K562 (cell line): ENCODE measurements around the gene NKD1.

Experiments used
- CBFB ChIP-seq: sonication (generic); formaldehyde crosslinking; IDR thresholded peaks from 2 replicates; pipeline ENCODE4 v1.4.0; 2020; ENCODE audit warnings: mild to moderate bottlenecking, missing genetic modification reagents
- CTCF ChIP-seq, 3 experiments: IDR thresholded peaks in 2 of 3; conservative IDR thresholded peaks in 1 of 3; 2 replicates each; pipeline ENCODE4 v1.5.1; 2011 to 2012; ENCODE audit warnings: low read length in 3 of 3, mild to moderate bottlenecking in 3 of 3, control low read depth in 2 of 3, improper control_type of control experiment in 1 of 3, inconsistent platforms in 1 of 3, low read depth in 1 of 3, mixed read lengths in 1 of 3, moderate library complexity in 1 of 3; ENCODE audit not compliant: insufficient read depth in 2 of 3
- FOXA3 ChIP-seq, 2 experiments: fragments of 450-650 bp in 1 of 2; sonication (generic) in 1 of 2; formaldehyde crosslinking; IDR thresholded peaks in 1 of 2; conservative IDR thresholded peaks in 1 of 2; 2 replicates each; pipeline versions ENCODE4 v1.4.0 to v1.8.0; 2020 to 2022; ENCODE audit warnings: mild to moderate bottlenecking in 2 of 2, missing genetic modification reagents in 1 of 2
- IFI16 ChIP-seq: fragments of 250-450 bp; sonication (Bioruptor Pico); IDR thresholded peaks from 2 replicates; pipeline ENCODE4 v2.1.2; 2022; ENCODE audit warnings: mild to moderate bottlenecking, inconsistent platforms
- MYC ChIP-seq, 2 experiments: fragments of 250-450 bp in 1 of 2; sonication (Bioruptor Pico) in 1 of 2; IDR thresholded peaks; 2 replicates each; pipeline versions ENCODE4 v1.5.1 to v1.6.1; 2012 to 2021; ENCODE audit warnings: low read depth in 2 of 2, borderline replicate concordance in 1 of 2, improper control_type of control experiment in 1 of 2, low read length in 1 of 2, mild to moderate bottlenecking in 1 of 2, moderate library complexity in 1 of 2
- PBX2 ChIP-seq, 2 experiments: IDR thresholded peaks in 1 of 2; conservative IDR thresholded peaks in 1 of 2; 2 replicates each; pipeline ENCODE4 v1.6.1; 2016; ENCODE audit warnings: low read depth in 2 of 2, mild to moderate bottlenecking in 1 of 2, missing compliant biosample characterization in 1 of 2, missing genetic modification characterization in 1 of 2, moderate library complexity in 1 of 2
- PHF20 ChIP-seq: fragments of 450-650 bp; IDR thresholded peaks from 2 replicates; pipeline ENCODE4 v1.6.1; 2018; ENCODE audit not compliant: partially characterized antibody
- POLR2A ChIP-seq: fragments of 450-650 bp; conservative IDR thresholded peaks from 2 replicates; pipeline ENCODE4 v1.6.1; 2016
- ZNF133 ChIP-seq: fragments of 250-450 bp; sonication (Bioruptor Pico); IDR thresholded peaks from 2 replicates; pipeline ENCODE4 v1.4.0; 2020; ENCODE audit warnings: mild to moderate bottlenecking
- ZNF407 ChIP-seq: fragments of 450-650 bp; IDR thresholded peaks from 2 replicates; pipeline ENCODE4 v1.6.1; 2016; ENCODE audit warnings: low read depth
- TF ChIP-seq, protein P1 (sequence below): fragments of 250-450 bp; sonication (Bioruptor Pico); IDR thresholded peaks from 2 replicates; pipeline ENCODE4 v1.5.0; 2021
- TF ChIP-seq, protein P2 (sequence below): sonication (generic); formaldehyde crosslinking; IDR thresholded peaks from 2 replicates; pipeline ENCODE4 v1.9.0; 2022; ENCODE audit warnings: mild to moderate bottlenecking, missing genetic modification reagents

DNA sequence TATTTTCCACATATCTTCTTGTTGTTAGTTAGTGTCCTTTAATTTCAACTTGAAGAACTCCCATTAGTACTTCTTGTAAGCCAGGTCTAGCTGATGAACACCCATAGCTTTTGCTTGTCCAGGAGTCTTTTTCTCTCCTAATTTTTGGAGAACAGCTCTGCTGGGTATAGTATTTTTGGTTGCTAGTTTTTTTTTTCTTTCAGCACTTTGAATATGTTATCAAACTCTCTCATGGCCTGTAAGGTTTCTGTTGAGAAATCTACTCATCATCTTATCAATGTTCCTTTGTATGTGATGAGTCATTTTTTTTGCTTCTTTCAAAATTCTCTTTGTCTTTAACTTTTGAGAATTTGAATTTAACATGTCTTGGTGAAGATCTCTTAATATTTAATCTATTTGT is 31.8 kb upstream of the NKD1 start:
- TF ChIP-seq ZNF133 (CRISPR knock-in tag) = no peak
- TF ChIP-seq ZNF407 = no peak
- TF ChIP-seq, protein P1, sequence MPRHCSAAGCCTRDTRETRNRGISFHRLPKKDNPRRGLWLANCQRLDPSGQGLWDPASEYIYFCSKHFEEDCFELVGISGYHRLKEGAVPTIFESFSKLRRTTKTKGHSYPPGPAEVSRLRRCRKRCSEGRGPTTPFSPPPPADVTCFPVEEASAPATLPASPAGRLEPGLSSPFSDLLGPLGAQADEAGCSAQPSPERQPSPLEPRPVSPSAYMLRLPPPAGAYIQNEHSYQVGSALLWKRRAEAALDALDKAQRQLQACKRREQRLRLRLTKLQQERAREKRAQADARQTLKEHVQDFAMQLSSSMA (CRISPR knock-in tag) = no peak
- no peak for TF ChIP-seq CTCF (IDR thresholded peaks at IDR 0.05 in 2 of 3, conservative IDR thresholded peaks at IDR 0.05 in 1 of 3; ENCODE audit: insufficient read depth in 2 of 3, low read depth in 1 of 3, low read length in 3 of 3)
- no peak for TF ChIP-seq IFI16 (CRISPR knock-in tag)
- TF ChIP-seq, protein P2, sequence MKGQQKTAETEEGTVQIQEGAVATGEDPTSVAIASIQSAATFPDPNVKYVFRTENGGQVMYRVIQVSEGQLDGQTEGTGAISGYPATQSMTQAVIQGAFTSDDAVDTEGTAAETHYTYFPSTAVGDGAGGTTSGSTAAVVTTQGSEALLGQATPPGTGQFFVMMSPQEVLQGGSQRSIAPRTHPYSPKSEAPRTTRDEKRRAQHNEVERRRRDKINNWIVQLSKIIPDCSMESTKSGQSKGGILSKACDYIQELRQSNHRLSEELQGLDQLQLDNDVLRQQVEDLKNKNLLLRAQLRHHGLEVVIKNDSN (CRISPR knock-in tag) = no peak
- TF ChIP-seq FOXA3 (CRISPR knock-in tag; conservative IDR thresholded peaks at IDR 0.05 in 1 of 2, IDR thresholded peaks at IDR 0.05 in 1 of 2) = no peak
- no peak for TF ChIP-seq POLR2A
- no peak for TF ChIP-seq PBX2 (CRISPR knock-in tag; IDR thresholded peaks at IDR 0.05; ENCODE audit: low read depth)
- TF ChIP-seq PBX2 (tag; conservative IDR thresholded peaks at IDR 0.05; ENCODE audit: low read depth) = no peak
- no peak for TF ChIP-seq MYC (IDR thresholded peaks at IDR 0.05; ENCODE audit: low read depth, low read length)
- no peak for TF ChIP-seq MYC (CRISPR knock-in tag; IDR thresholded peaks at IDR 0.05; ENCODE audit: borderline replicate concordance, low read depth)
- no peak for TF ChIP-seq PHF20
- no peak for TF ChIP-seq CBFB (CRISPR knock-in tag)
